Activated CD4-positive, CD25-positive, alpha-beta regulatory T cell (primary cell): ENCODE results near the gene ITPR1.
"Not testable (repeated sequence)": the region's sequence is repeated elsewhere in the genome, so short reads cannot be mapped to it uniquely, and the experiment has no call there.

Experiments used
- DNase-seq, 4 experiments: peaks; one replicate each; lab custom pipeline; 2025; lab: John Stamatoyannopoulos, UW

Gene ITPR1

GRCh38 chr3:4758957-4759656 is 266.0 kb downstream of the ITPR1 start:
- DNase-seq = no peak

DNA sequence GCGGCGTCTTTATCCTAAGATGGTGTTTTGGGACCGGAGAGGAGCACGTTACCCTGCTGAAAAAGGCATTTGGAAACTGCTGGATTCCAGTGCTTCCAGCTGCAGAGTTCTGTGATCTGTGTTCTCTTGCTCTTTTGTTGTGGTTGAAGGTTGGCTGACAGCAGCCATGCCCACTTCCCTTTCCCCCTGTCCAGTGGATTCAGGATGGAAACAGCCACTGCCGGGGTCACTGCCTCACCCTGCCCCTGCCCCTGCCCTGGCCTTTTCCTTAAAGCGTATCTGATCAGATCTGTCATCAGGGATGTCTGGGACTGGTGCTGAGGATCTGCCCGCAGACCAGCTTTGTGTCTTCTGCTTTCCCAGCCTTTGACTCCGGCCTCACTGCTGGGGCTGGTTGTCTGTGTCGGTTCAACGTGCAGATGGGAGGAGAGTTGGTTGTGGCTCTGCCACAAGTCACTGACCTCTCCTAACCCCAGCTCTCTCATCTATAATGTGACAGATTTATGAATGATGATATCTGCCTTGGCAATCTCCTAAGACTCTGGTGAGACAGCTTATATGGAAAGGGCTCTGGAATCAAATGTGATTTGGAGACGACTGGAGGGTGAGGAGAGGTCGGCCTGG is 266.7 kb downstream of the ITPR1 start:
- DNase-seq = no peak

- DNase-seq = no peak
Measured at GRCh38 chr3:4761759-4762158, 268.6 kb downstream of the ITPR1 start.

DNA sequence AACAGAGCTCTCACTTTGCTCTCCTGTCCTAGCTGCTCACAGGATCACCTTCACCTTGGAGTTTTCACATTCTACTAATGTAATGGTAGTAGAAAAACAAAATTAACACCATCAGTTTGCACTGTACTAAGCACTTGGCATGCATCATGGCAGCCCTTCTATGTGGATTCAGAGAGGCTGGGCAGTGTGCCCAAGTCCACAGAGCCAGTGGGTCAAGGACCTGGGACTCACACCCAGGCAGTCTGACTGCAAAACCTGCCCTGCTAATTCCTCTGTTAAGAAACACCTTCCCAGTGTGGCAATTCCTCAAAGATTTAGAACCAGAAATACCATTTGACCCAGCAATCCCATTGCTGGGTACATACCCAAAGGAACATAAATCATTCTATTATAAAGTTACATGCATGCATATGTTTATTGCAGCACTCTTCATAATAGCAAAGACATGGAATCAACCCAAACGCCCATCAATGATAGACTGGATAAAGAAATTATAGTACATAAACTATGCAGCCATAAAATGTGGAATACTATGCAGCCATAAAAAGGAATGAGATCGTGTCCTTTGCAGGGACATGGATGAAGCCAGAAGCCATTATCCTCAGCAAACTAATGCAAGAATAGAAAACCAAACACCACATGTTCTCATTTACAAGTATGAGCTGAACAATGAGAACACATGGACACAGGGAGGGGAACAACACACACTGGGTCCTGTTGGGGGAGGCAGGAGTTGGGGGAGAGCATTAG is 269.5 kb downstream of the ITPR1 start:
- not testable (repeated sequence) for DNase-seq

GRCh38 chr3:4763604-4764247 is 270.6 kb downstream of the ITPR1 start:
- DNase-seq = no peak

DNA sequence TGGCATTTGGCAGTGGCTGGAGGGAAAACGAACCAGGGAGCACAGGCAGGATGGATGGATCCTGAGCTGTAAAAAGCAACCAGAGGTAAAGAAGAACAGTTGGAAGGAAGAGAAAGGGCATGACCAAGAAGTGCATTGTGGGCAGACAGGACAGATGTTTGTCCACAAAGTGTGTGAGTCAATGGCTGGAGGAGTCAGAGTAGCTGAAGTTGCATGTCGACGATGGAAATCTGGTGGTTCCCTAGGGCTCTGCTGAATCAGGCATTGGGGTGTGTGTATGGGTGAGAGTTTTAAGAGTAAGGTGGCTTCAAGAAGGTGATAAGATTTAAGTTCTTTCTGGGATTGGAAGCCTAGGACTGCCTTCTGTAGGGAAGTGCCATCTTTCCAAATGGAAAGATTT is 272.1 kb downstream of the ITPR1 start:
- DNase-seq = no peak

- no peak for DNase-seq
Measured at GRCh38 chr3:4766263-4766662, 273.1 kb downstream of the ITPR1 start.

DNA sequence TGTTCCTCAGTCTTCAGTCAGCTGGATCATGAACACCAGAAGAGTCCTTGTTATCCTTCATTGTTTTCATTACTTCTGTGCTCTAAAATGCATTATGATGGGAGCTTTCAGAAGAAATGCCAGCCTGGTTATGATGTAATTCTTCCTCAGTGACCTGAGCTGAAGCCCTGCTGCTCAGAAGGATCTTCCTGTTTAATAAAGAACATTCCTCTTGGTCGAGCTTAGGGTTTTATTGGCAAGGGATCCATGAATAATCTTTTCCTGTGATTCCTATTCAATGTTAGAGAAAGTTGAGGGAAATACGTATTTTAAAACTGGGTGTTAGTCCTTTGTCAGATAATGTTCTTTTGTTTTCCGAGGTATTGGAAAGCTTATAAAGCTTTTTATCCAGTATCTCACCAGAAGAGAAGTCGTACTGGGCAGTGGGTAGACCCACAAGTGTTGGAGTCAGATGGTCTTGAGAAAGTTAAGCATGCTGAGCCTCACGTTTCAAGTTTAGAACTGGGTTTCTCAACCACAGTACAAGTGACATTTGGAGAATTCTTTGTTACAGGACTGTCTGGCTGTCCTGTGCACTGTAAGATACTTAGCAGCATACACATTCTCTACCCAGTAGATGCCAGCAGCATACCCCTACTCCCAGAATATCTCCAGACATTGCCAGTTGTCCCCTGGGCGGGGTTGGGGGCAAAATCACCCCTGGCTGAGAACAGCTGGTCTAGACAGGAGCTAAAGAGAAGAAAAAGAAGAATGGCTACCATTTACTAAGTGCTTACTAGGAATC is 273.8 kb downstream of the ITPR1 start:
- DNase-seq = no peak

- no peak for DNase-seq
Measured at GRCh38 chr3:4768021-4768420, 274.9 kb downstream of the ITPR1 start.

DNA sequence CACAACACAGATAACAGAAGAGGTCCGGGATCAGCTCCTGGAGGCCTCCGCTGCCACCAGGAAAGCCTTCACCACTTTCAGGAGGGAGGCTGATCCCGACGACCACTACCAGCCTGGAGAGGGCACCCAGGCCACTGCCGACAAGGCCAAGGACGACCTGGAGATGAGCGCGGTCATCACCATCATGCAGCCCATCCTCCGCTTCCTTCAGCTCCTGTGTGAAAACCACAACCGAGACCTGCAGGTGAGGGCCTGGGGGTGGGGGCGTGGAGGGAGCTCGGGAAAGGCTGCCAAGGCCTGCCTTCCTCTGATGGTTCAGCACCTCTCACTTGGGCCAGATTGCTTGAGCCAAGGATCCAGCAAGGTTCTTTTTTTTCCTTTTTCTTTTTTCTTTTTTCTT is 275.4 kb downstream of the ITPR1 start:
- no peak for DNase-seq

GRCh38 chr3:4770561-4770960 is 277.4 kb downstream of the ITPR1 start:
- no peak for DNase-seq

DNA sequence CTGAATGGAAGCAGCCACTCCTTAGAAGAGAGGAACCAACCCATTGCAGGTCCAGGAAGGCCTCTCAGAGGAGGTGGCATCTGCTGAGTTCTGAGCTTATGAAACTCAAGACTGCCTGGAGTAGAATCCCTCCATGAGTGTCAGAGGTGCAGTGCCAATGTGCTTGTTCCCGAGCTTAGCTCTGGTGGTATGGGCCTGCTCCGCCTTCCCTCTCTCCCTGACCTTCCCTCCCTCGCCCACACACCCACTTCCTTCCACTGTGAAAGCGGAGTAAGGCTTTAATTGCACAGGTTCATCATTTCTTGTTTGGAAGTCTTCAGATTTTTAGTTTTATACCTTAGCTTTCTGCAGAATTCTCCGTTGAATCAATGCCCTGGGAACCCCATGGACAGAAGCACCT is 278.1 kb downstream of the ITPR1 start:
- DNase-seq = no peak

GRCh38 chr3:4772171-4772804 is 279.1 kb downstream of the ITPR1 start:
- no peak for DNase-seq

DNA sequence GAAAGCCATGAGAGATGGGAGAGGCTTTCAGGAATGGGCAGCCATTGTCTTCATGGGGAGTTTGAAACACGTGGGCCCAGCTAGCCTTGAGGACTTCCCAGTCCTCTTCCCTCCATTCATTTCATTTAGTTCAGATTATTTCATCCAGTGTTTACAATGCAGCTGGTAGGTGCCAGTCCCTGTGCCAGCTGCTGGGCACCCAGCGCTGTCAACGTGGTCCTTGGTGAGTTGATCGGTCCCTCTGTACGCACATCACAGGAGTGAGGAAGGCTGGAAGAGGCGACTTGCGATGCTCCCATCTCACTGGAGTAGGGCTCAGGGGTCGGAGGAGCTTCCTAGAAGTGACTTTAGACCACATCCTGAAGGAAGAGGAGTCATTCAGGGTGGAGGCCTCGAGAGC is 279.7 kb downstream of the ITPR1 start:
- DNase-seq = no peak

- no peak for DNase-seq
Measured at GRCh38 chr3:4773583-4773982, 280.4 kb downstream of the ITPR1 start.

DNA sequence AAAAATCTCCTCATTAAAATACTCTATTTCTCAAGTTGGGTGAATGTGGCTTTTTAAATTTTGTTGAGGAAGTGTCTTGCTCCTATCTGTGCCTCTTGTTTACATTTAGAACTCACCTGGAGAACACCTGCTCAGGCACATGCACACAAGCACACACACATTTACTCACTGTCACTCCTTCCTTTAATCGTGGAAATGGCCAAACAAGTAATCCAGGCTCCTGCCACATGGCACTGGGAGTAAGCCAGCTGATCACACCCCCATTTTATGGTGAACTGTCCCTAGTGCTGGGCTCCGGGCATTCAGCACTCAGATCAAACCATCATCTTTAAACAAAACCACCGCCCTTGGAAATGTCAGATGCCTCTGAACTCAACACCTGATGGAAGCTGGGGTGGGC is 281.4 kb downstream of the ITPR1 start:
- DNase-seq = no peak

- no peak for DNase-seq
Measured at GRCh38 chr3:4776399-4776979, 283.3 kb downstream of the ITPR1 start.

DNA sequence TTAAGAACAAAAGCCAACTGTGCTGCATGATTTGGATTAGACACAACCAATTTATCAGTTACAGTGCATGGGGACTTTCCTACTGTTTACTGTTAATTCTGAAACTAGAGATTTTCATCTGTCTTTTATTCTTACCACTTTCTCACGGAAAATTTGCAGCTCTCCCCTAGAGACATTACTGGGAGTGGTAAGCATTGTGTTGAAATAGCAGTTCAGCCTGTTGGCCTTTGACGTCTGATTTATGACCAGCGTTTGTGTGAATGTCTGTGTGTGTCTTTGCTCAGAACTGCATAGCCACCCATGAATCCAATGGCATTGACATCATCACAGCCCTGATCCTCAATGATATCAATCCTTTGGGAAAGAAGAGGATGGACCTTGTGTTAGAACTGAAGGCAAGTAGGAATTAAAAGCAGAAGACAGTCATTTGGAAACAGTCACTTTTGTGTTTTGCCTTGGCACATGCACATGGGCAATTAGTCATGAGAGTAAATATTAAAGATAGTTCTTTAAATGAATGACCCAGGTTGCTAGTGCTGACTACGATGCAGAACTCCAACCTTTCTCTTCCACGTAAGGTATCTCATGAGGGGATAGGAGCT is 283.9 kb downstream of the ITPR1 start:
- no peak for DNase-seq

- no peak for DNase-seq
Measured at GRCh38 chr3:4778119-4778518, 285.0 kb downstream of the ITPR1 start.

DNA sequence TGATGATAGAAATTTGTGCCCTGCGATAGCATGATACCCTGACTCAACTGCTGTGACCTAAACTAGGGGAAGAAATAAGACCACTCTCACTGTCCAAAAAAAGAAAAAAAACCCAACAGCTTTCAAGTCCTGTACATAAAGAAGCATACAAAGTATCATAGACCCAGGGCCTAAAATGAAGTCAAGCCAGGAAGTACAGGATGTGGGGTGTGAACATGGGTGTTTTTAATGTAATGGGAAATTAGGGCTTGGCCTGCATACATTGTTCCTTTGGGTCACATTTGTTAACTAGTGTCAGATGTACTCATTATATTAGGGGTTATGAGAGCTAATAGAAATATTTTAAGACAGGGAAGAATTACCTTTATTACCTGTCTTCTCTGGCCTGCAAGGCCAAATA is 285.6 kb downstream of the ITPR1 start:
- DNase-seq = no peak

- no peak for DNase-seq
Measured at GRCh38 chr3:4780545-4780957, 287.4 kb downstream of the ITPR1 start.
